GM06990 (cell line): ENCODE data around the gene MTA1.

ENCODE experiments used
- DNase-seq: peaks from one replicate; pipeline ENCODE4 v3.0.0-alpha.2; 2011; ENCODE audit not compliant: insufficient read length; ENCODE audit errors: extremely low read depth
- H3K27me3 ChIP-seq: replicated peaks from 2 replicates; pipeline ENCODE4 v1.6.0; 2011; ENCODE audit warnings: low read length; ENCODE audit not compliant: control insufficient read depth, insufficient read depth
- H3K36me3 ChIP-seq: 2 replicates; pipeline ENCODE4 v1.5.1; 2011; ENCODE audit warnings: low read length; ENCODE audit not compliant: control insufficient read depth, insufficient read depth
- H3K4me3 ChIP-seq: replicated peaks from 2 replicates; pipeline ENCODE4 v1.5.1; 2011; ENCODE audit warnings: low read depth, mild to moderate bottlenecking, control low read depth, low read length
- CTCF ChIP-seq: IDR thresholded peaks from 2 replicates; pipeline ENCODE4 v1.5.1; 2011; ENCODE audit warnings: low read length, control low read depth, mild to moderate bottlenecking, inconsistent platforms; ENCODE audit not compliant: insufficient read depth, poor library complexity, severe bottlenecking

Gene MTA1

DNA sequence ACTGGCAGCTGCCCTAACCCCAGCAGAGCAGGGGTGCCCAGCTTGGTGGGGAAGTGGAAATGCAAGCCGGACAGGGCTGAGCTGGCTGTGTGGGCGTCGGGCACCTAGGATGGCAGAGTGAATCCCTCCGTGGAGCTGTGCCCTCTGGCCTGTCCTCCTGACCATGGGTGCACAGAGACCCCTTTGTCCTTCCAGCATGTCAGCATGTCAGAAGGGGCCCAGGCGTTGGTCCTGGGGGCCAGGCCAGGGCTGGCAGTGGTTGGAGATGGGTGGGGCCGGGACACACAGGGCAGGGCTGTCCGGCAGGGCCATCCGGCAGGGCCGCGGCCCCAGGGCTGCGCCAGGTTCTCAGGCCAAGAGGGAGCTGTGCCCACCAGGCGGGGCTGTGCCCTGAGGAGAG, 30.1 kb upstream of the MTA1 start:
- H3K36me3 ChIP-seq: no peaks in the 10 kb centered on the region
- H3K27me3 ChIP-seq: no peaks in the 10 kb centered on the region
- peak; percentile 7 for DNase-seq
- no peak for TF ChIP-seq CTCF
- no peak overlapping the region for H3K4me3 ChIP-seq

DNA sequence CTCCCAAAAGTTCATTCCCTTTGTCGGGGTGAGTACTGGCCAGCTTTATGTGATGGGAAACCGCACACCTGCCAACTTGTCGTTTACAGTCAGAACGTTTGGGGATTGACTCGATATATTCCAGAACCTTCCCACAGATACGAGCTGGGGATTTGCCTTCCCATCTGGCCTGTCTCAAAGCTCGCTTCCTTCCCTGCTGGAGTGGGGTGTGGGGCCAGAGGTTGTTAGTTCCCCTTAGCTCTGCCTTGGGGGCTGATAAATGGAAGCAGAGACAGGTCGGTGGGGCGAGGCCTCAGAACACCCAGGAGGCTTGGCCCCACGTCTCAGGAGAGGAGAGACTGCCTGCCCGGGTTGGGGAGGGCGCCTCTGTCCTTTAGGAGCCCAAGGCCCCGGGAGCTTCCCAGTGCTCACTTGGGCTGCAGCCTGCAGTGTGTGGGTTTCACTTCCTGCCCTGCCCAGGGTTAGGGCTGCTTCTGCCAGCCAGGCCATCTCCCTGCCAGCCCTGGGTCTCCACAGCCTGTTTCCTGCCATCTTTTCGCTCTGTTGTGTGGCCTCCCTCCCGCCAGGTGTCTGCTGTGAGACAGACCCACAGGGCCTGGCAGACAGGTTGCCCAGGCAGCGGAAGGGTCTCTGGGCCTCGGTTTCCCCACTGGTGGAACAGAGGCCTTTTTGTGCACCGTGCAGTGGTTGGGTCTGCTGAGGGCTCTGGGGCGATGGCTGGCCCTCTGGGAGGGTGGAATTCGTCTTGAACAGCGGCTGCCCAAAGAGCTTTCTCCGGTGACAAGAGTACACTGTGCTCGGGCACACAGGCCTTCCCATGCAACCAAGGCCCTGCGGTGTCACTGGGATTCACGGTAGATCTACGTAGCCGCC, 29.4 kb upstream of the MTA1 start:
- no peaks in the 10 kb centered on the region for H3K27me3 ChIP-seq
- H3K36me3 ChIP-seq: no peaks in the 10 kb centered on the region
- H3K4me3 ChIP-seq: no peak overlapping the region
- peak; percentile 5 for DNase-seq
- no peak for TF ChIP-seq CTCF

GRCh38 chr14:105390849-105391500, 28.7 kb upstream of the MTA1 start:
- no peaks in the 10 kb centered on the region for H3K36me3 ChIP-seq
- no peak for TF ChIP-seq CTCF
- H3K4me3 ChIP-seq: no peak overlapping the region
- peak; percentile 3 for DNase-seq
- H3K27me3 ChIP-seq: no peaks in the 10 kb centered on the region

DNA sequence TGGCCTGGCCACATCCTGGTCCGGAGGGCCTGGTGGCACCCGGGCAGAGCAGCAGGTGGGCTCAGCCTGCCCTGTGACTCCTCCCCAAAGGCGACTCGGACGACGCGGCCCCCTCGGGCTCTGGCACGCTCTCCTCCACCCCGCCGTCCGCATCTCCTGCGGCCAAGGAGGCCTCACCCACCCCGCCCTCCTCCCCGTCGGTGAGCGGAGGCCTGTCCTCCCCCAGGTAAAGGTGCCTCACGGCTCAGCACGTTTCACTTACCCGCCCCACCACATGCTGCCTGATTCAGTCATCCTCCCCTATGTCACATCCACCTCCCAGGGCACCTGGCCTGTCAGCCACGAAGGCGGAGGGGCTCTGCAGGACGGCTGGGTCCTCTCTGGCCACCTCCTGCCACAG, 28.1 kb upstream of the MTA1 start:
- Histone ChIP-seq H3K36me3 (no peaks in the 10 kb centered on the region), H3K27me3 (no peaks in the 10 kb centered on the region), H3K4me3 (no peak overlapping the region)
- no peak for TF ChIP-seq CTCF
- DNase-seq: peak; percentile 13

DNA sequence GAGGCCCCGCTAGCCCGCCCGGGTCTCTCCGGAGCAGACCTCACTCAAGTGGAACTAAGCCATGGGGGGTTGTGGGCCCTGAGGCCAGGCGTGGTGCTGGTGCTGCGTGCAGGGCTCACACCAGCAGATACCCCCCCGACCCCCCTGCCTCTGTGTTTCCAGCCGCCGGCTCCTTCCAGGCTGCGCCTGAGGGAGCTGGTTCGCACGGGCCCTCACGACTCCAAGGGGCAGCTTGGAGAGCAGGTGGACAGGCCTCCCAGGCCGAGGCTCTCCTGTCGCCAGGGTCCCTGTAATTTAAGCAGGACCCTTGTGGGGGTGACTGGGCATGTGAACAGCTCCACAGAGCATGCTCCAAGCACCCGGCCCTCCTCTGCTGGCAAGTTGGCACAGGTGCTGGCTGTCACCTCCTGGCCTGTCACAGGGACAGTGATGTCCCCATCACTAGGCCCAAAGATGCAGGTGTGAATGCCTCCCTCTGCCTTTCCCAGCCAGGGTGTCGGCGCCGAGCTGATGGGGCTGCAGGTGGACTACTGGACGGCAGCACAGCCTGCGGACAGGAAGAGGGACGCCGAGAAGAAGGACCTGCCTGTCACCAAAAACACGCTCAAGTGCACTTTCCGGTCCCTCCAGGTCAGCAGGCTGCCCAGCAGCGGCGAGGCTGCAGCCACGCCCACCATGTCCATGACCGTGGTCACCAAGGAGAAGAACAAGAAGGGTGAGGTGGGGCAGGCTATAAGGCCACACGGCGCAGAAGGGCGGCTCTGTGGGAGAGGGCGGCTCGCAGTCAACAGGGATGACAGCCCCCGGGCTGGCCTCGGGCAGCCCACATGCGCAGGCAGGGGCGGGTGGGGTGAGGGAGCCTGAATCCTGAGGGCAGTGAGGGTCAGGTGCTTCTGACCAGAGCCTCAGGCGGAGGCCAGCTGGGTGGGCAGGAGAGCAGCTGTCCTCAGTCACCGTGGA, 27.2 kb upstream of the MTA1 start:
- Histone ChIP-seq H3K4me3 (no peak overlapping the region), H3K27me3 (no peaks in the 10 kb centered on the region), H3K36me3 (no peaks in the 10 kb centered on the region)
- peak; percentile 3 for DNase-seq
- TF ChIP-seq CTCF: no peak
